ENCODE results near the gene GGTA1.
"Not testable (repeated sequence)": the region's sequence is repeated elsewhere in the genome, so short reads cannot be mapped to it uniquely, and the experiment has no call there.

Gene GGTA1

DNA sequence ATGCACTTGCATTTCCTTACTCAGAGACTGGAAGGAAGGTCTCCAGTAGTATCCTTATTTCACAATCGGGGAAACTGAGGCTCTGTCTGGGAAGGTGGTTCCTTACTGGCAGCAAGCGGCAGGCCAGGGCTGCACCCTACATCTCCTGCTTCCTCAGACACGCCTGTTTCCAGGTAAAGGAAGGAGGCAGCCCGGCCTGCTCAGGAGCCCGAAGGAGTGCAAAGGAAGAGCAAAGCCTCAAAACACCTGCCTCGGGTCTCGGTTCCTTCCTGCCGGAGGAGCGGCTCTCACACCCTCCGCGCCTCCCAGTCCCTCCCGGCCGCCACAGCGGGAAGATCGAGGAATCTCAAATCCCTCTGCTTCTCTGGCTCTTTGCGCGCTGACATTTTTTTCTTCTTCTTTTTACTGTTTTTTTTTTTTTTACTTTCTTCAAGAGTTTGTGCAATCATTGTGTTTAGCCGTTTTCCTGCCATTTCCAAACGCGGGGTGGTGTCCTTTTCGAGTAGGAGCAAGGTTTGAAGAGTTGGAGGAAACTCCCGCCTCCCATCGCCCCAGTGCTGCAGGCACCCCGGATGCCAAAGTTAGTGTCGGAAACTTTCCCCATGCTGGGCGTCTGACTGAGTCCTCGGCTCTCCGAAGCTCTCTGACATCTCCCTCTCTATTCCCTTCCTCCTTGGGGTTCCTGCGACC, 1.0 kb downstream of the GGTA1 start:
- no peak for DNase-seq

- peak; percentile 74 for DNase-seq
These were observed 1.5 kb downstream of the GGTA1 start for GRCh38 chr9:121498150-121498486.

DNA sequence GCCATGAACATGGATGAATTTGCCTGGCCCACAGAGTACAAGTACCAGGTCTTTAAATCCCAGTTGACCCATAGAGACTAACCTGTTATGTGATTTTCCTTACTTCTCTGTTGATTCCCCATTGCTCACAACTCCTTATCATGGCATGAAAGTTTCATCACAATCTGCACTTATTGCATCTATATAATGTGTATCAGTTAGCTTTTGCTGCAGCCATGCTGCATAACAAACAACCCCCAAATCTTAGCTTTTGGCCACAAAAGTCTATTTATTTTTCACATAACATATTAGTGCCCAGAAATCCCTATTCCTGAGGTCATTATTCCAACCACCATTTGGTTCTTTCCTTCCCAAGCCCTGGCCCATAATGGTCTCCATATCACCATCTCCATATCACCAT, 3.7 kb downstream of the GGTA1 start:
- no peak for DNase-seq

DNA sequence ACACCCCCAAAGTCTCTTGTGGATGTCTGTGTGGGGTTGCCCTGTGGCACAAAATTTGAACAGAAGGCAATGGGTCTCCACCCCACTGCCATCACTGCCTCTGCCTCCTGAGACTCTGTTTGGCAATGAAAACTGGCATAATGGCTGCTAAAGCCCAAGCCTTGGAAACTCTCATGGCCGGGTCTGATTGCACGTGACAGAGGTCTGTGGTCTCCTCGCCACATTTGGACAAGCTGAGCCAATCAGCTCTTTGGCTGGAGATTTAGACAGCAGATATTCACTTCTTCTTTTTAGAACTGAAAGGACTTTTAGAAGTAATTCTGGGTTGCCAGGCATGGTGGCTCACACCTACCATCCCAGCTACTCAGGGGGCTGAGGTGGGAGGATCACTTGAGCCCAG, 5.5 kb downstream of the GGTA1 start:
- no peak for DNase-seq

- no peak for DNase-seq
These were observed 8.5 kb downstream of the GGTA1 start for GRCh38 chr9:121491111-121491510.

DNA sequence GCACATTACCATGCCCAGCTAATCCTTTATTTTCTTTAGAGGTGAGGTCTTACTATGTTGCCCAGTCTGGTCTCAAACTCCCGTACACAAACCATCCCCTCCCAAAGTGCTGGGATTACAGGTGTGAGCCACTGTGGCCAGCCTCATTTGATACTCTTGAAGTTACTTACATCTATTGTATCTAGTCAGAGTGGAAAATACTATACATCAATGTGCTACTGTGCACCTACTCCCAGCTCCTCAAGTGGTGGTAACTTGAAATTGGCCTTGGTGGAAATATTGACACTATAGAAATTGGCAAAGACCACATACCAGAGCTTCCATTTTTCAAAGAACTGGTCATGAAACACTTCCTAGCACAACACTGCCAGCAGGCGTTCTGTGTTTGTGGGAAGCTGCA, 10.3 kb downstream of the GGTA1 start:
- no peak for DNase-seq

GRCh38 chr9:121486043-121486442, 13.6 kb downstream of the GGTA1 start:
- no peak for DNase-seq

GRCh38 chr9:121485623-121486022, 14.0 kb downstream of the GGTA1 start:
- no peak for DNase-seq

DNA sequence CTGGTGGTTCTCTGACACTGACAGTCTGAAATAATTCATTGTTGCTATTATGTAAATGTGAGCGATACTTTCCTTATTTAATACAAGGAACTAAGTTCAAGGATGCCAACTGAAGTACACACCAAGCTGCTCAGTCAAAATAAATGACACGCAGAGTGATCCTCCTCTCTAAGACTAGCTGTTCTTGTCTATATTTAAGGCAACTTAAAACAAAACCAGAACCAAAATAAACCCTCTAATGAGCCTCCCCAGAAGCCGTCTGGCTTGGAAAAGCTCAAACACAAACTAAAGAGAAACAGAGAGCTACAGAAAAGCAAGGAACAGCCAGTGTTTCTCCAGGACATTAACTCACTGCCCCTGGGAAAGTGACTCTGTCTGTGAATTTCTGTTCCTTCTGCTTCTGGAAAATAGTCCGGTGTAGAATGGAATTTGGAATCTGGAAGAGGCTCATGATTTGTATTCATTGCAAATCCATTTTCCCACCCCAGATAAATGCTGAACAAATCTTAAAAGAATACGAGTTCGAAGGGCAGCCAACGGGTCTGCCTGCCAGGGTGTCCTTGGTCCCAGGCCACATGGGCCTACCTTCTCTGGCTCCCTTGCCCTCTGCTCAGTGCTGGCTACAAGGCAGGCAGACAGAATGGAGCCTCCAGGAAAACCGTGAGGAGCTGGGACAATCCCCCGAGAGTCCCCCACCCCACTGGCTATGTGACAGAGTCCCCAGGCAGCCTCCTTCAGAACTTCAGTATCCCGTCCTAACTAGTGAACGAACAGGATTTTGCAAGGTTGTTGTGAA, 14.8 kb downstream of the GGTA1 start:
- no peak for DNase-seq

GRCh38 chr9:121483473-121484031, 16.1 kb downstream of the GGTA1 start:
- DNase-seq = no peak

DNA sequence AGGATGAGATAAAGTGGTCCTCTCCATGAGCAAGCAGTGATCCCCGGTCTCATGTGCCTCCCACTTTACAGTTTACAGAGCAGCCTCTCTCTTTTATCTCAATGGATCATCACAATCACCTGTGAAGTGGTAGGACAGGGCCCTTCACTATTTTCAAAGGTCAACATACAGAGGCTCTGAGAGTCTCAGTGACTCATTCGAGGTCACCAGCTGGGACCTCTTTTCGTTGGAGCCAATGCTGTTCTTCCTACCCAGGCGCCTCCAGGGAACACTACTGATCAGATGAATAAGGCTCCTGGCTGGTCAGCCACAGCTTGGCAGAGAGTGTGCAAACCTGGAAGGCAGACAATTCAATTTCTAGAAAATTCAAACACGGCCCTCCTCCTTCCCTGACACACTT, 16.6 kb downstream of the GGTA1 start:
- DNase-seq = no peak

- no peak for DNase-seq
These were observed 20.6 kb downstream of the GGTA1 start for GRCh38 chr9:121478816-121479676.

GRCh38 chr9:121476156-121476555, 23.5 kb downstream of the GGTA1 start:
- no peak for DNase-seq

DNA sequence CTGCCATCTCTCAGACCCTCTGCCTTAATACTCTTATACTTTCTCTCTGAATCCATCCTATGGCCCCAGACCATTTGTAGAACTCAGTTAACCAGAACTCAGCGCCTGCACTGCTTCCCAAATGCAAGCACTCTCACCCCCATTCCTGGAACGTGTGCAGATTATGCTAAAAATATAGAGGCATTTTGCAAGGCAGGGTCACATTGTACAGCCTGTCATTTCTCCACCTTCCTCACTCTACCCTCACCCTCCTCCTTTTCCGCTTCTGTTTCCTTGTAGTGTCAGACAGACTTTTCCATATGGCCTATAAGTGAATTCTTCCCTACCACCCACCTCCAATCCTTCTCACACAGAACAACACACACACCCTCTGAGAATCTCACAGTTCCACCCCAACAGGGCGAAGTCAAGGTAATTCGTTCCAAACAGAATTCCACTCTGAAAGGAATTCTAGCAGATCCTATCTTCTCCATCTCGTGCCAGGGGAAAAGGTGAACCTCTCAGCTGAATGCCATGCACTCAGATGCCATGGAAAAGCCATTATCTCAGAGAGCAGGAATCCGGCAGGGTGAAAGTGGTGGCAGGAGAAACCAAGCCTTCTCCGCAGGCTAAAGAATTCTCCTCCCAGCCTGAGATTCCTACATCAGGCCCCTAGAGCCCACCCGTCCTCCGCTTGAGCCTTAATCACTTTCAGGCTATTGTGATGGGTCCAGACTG, 25.3 kb downstream of the GGTA1 start:
- no peak for DNase-seq

DNA sequence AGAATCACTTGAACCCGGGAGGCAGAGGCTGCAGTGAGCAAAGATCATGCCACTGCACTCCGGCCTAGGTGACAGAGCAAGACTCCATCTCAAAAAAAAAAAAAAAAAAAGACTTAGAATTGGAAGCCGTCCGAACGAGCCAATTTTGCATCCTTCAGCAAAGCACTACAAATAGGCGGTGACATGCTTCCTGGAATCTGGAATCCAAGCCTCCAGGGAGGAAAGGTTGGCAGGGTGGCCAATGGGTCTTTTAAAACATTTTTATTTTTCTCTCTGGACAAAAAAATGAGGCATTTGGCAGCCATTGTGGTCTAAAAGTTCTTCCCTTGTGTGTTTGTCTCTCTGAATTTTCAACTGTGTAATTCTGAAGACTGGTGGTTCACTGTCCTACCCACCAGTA, 26.4 kb downstream of the GGTA1 start:
- no peak for DNase-seq

- DNase-seq = no peak
These were observed 27.2 kb downstream of the GGTA1 start for GRCh38 chr9:121472446-121472845.

DNA sequence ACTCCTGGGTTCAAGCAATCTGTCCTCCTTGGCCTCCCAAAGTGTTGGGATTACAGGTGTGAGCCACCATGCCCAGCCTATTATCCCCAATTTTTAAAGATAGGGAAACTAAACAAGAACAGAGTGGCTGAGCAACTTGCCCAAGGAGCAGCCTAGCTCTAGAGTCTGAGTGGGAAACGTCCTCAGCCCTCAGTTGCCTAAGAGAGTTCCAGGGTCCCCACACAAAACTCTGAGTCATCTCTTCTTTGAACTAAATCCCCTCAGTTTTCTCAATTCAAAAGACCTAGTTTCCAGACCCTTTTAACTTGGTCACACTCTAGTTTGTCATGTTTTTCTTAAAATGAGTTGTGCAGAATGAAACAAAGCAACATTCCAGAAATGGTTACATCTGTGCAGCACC, 33.5 kb downstream of the GGTA1 start:
- no peak for DNase-seq

- DNase-seq = no peak
These were observed 34.7 kb downstream of the GGTA1 start for GRCh38 chr9:121464968-121465367.

DNA sequence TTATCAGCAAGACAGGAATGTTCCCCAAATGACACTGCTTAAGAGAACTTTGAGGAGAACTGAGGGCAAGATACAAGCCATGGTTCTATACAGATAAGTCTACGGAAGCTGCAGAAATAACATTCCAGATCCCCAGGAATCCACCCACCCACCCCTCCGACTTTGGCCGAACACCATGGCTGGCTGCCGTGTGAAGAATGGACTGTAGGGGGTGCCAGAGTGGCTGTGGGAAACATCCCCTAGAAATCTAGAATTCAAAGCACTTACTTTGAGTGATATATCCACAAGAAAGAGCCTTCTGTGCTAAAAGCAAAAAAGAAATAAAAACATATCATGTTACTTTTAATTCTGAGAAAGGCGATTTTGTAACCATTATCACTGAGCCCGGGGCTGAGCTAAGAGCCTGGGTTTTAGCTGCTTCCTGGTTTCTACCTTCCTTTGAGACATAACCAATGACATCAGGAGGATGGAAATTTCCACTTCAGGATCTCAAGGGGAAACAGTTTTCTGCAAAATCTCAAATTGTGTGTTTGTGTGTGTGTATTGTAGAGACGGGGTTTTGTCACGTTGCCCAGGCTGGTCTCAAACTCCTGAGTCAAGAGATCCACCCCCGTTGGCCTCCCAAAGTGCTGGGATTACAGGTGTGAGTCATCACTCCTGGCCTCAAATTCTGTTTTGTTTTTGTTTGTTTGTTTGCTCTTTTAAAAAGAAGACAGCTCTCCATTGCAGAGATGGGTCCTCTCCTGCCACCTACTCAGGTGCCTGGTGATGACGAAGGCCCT, 36.4 kb downstream of the GGTA1 start:
- DNase-seq = peak; percentile 10

DNA sequence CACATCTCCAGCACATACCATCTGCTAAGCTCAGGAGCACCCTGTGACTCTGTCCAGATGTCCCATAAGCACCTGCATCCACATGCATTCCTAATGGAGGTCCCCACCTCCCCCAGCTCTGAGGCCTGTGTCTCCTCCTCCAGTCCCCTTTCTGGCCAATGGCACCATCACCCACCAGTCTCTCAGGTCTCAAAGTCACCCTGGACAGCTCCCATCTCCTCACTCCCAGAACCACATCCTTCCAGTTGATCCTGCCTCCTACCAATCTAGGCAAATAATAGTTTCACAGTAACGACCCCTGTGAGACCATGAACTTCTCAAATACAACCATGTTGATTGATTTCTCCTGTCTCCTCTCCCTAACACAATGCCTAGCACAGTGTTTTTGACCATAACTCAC, 40.1 kb downstream of the GGTA1 start:
- no peak for DNase-seq

GRCh38 chr9:121458449-121458848, 41.2 kb downstream of the GGTA1 start:
- not testable (repeated sequence) for DNase-seq

All from activated CD4-positive, alpha-beta T cell treated with anti-CD3 and anti-CD28 coated beads, Interleukin-10, Interleukin-2, amounts not matched to agents 100 ng/mL and 50 ng/mL, durations not matched to agents 16 hours and 8 hours (primary cell).